ENCODE results near the gene MTF2.

MTF2 gene

GRCh38 chr1:93136445-93136844, 57.4 kb downstream of the MTF2 start:
- Histone ChIP-seq H3K27ac (ENCODE audit: low read length) (no peak overlapping the region), H3K36me3 (replicated peaks; ENCODE audit: insufficient read depth, low read length) (no peaks in the 10 kb centered on the region), H3K27me3 (replicated peaks; ENCODE audit: insufficient read depth, low read length) (no peaks in the 10 kb centered on the region), H2AFZ (ENCODE audit: low read length) (no peak overlapping the region), H3K4me3 (ENCODE audit: low read length) (no peak overlapping the region), H3K4me1 (ENCODE audit: low read length) (no peaks in the 10 kb centered on the region), H3K9me3 (replicated peaks; ENCODE audit: insufficient read depth, low read length) (no peaks in the 10 kb centered on the region), H3K4me2 (ENCODE audit: low read depth, low read length) (no peak overlapping the region), H3K79me2 (ENCODE audit: low read length) (no peaks in the 10 kb centered on the region), H3K9me2 (replicated peaks; ENCODE audit: insufficient read depth, low read length) (no peaks in the 10 kb centered on the region), H4K20me1 (ENCODE audit: insufficient read depth, low read length) (no peaks in the 10 kb centered on the region), H3K9ac (ENCODE audit: low read length) (no peak overlapping the region), H3F3A (ENCODE audit: insufficient read depth, low read length) (no peaks in the 10 kb centered on the region)
- no peak for TF ChIP-seq EZH2 (optimal IDR thresholded peaks at IDR 0.05; ENCODE audit: low read depth, low read length)
- TF ChIP-seq CTCF (IDR thresholded peaks at IDR 0.05; ENCODE audit: low read length) = no peak
- no peak for TF ChIP-seq EZH2phosphoT487 (IDR thresholded peaks at IDR 0.05; ENCODE audit: low read length)
- no peak for DNase-seq

- no peak overlapping the region for H3K4me2 ChIP-seq (ENCODE audit: low read depth, low read length)
- no peak overlapping the region for H3K9ac ChIP-seq (ENCODE audit: low read length)
- no peaks in the 10 kb centered on the region for H3K9me3 ChIP-seq (replicated peaks; ENCODE audit: insufficient read depth, low read length)
- H3K27ac ChIP-seq (ENCODE audit: low read length) = no peak overlapping the region
- no peak for TF ChIP-seq CTCF (IDR thresholded peaks at IDR 0.05; ENCODE audit: low read length)
- no peaks in the 10 kb centered on the region for H3F3A ChIP-seq (ENCODE audit: insufficient read depth, low read length)
- H3K9me2 ChIP-seq (replicated peaks; ENCODE audit: insufficient read depth, low read length) = no peaks in the 10 kb centered on the region
- no peaks in the 10 kb centered on the region for H3K4me1 ChIP-seq (ENCODE audit: low read length)
- no peak overlapping the region for H2AFZ ChIP-seq (ENCODE audit: low read length)
- H3K36me3 ChIP-seq (replicated peaks; ENCODE audit: insufficient read depth, low read length) = no peaks in the 10 kb centered on the region
- DNase-seq = no peak
- no peaks in the 10 kb centered on the region for H3K27me3 ChIP-seq (replicated peaks; ENCODE audit: insufficient read depth, low read length)
- no peak overlapping the region for H3K4me3 ChIP-seq (ENCODE audit: low read length)
- H4K20me1 ChIP-seq (ENCODE audit: insufficient read depth, low read length) = no peaks in the 10 kb centered on the region
- no peaks in the 10 kb centered on the region for H3K79me2 ChIP-seq (ENCODE audit: low read length)
Measured at GRCh38 chr1:93137604-93138292, 58.7 kb downstream of the MTF2 start.

GRCh38 chr1:93140106-93140505, 61.0 kb downstream of the MTF2 start:
- Histone ChIP-seq H3K4me3 (ENCODE audit: low read length) (no peak overlapping the region), H3F3A (ENCODE audit: insufficient read depth, low read length) (no peaks in the 10 kb centered on the region), H3K27ac (ENCODE audit: low read length) (no peak overlapping the region), H3K4me2 (ENCODE audit: low read depth, low read length) (no peak overlapping the region), H3K4me1 (ENCODE audit: low read length) (no peaks in the 10 kb centered on the region), H3K27me3 (replicated peaks; ENCODE audit: insufficient read depth, low read length) (no peaks in the 10 kb centered on the region), H2AFZ (ENCODE audit: low read length) (no peak overlapping the region), H3K36me3 (replicated peaks; ENCODE audit: insufficient read depth, low read length) (no peaks in the 10 kb centered on the region), H3K79me2 (ENCODE audit: low read length) (no peaks in the 10 kb centered on the region), H4K20me1 (ENCODE audit: insufficient read depth, low read length) (no peaks in the 10 kb centered on the region), H3K9ac (ENCODE audit: low read length) (no peak overlapping the region), H3K9me2 (replicated peaks; ENCODE audit: insufficient read depth, low read length) (no peaks in the 10 kb centered on the region), H3K9me3 (replicated peaks; ENCODE audit: insufficient read depth, low read length) (no peaks in the 10 kb centered on the region)
- no peak for DNase-seq
- TF ChIP-seq CTCF (IDR thresholded peaks at IDR 0.05; ENCODE audit: low read length) (no peak), EZH2phosphoT487 (IDR thresholded peaks at IDR 0.05; ENCODE audit: low read length) (no peak), EZH2 (optimal IDR thresholded peaks at IDR 0.05; ENCODE audit: low read depth, low read length) (no peak)

Data from MM.1S (cell line).